ENCODE data around the gene SBNO2. TPM values are rescaled to one million over a fixed set of nuclear protein-coding genes. Genes with fewer than 3 reads are reported as not detected.

SBNO2 gene
- total RNA-seq, 1 donor from 2014 or later = 131 TPM

DNA sequence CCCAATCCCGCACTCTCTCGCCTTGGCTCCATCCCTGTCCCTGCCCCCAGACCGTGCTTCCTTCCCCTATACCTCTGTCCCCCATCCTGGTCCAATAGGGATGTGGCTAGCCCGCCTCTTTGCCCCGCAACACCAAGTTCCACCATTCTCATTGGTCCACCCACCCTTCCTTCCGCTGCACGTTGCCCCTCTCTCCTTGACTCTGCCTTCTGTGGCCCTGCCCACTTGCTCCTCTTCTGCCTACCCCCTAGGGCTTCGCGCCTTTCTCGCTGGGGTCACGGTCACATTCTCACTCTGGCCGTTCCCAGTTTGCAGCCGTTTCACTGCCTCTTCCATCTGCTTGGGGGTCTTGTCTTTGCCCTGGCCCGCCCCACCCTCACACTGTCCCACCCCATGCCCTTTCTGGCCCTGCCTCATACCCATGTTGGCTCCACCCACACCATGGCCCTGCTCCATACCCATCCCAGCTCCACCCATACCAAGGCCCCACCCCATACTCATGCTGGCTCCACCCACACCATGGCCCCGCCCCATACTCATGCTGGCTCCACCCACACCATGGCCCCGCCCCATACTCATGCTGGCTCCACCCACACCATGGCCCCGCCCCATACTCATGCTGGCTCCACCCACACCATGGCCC, 111.6 kb downstream of the SBNO2 start:
- no peak for DNase-seq (ENCODE audit: low spot score)
- no peak for ATAC-seq
- intact Hi-C loops (cut with DNase I) = no loop called here

- intact Hi-C loops (cut with DNase I) = no loop called here
- no peak for DNase-seq (ENCODE audit: low spot score)
- ATAC-seq = no peak
Measured at GRCh38 chr19:1061987-1062386, 112.1 kb downstream of the SBNO2 start.

DNA sequence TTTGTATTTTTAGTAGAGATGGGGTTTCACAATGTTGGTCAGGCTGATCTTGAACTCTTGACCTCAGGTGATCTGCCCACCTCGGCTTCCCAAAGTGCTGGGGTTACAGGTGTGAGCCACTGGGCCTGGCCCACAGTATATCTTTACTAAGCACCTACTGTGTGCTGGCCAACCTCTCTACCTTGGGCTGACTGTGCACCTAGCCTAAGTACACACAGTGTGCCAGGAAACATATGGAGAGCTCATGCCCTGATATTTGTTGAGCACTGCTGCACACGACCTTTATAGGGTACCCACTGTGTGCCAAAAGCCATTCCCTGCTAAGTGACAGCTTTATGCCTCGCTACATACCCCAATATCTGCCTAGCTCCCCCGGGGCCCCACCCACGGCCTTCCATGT, 113.4 kb downstream of the SBNO2 start:
- intact Hi-C loops (cut with DNase I) = no loop called here
- DNase-seq (ENCODE audit: low spot score) = no peak

DNA sequence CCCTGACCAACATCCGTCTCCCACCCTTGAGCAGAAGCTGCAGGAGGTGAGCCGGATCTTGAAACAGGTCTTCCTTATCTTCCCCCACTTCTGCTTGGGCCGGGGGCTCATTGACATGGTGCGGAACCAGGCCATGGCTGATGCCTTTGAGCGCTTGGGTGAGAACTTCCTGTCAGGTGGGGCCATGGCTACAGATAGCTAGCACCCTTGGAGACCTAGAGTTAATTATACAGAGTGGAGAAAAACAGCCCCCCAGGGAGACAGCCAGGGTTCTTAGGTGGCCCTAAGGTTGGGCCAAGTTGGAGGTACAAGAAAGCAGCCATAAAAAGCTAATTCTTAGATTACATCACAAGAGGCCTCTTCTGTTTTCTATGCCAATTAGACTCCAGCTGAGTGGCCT, 116.0 kb downstream of the SBNO2 start:
- intact Hi-C loops (cut with DNase I) = no loop called here
- ATAC-seq (no peak), DNase-seq (ENCODE audit: low spot score) (no peak)

More for the DNA sequence above, 113.4 kb downstream of the SBNO2 start:
- ATAC-seq = no peak

Other genes with a start within 250 kb of the SBNO2 start
- gene ARID3A, start 248.2 kb downstream of the SBNO2 start, total RNA-seq = 13.6 TPM
- 20.3 TPM for gene WDR18, start 189.9 kb downstream of the SBNO2 start, total RNA-seq
- gene GRIN3B, start 173.8 kb downstream of the SBNO2 start, total RNA-seq = not detected
- gene TMEM259, start 153.1 kb downstream of the SBNO2 start, total RNA-seq = 146 TPM
- gene RNU6-2, start 152.7 kb downstream of the SBNO2 start, total RNA-seq = not detected
- 120 TPM for gene CNN2, start 147.7 kb downstream of the SBNO2 start, total RNA-seq
- 17.3 TPM for gene ABCA7, start 134.2 kb downstream of the SBNO2 start, total RNA-seq
- 26.2 TPM for gene ARHGAP45, start 107.1 kb downstream of the SBNO2 start, total RNA-seq
- gene POLR2E, start 78.9 kb downstream of the SBNO2 start, total RNA-seq = 99.8 TPM
- gene GPX4, start 70.3 kb downstream of the SBNO2 start, total RNA-seq = 239 TPM
- gene STK11, start 31.5 kb upstream of the SBNO2 start, total RNA-seq = 57.2 TPM
- 2.9 TPM for gene CBARP, start 63.7 kb upstream of the SBNO2 start, total RNA-seq
- 90.9 TPM for gene ATP5F1D, start 67.5 kb upstream of the SBNO2 start, total RNA-seq
- 117 TPM for gene MIDN, start 74.3 kb upstream of the SBNO2 start, total RNA-seq
- 550 TPM for gene CIRBP, start 95.1 kb upstream of the SBNO2 start, total RNA-seq
- gene FAM174C, start 101.3 kb upstream of the SBNO2 start, total RNA-seq = 21.4 TPM
- not detected for gene EFNA2, start 111.6 kb upstream of the SBNO2 start, total RNA-seq
- 57.5 TPM for gene NDUFS7, start 209.6 kb upstream of the SBNO2 start, total RNA-seq
- 48.1 TPM for gene GAMT, start 227.3 kb upstream of the SBNO2 start, total RNA-seq
- 75.7 TPM for gene DAZAP1, start 233.3 kb upstream of the SBNO2 start, total RNA-seq

Data from sciatic nerve (tissue), 2 donors.